OCI-LY7 (cell line): ENCODE data around the gene COX19. TPM values are rescaled to one million over a fixed set of nuclear protein-coding genes. Genes with fewer than 3 reads are reported as not detected.

Source experiments
- BruUV-seq: library from RNA; stranded (reverse); fragments of 400-500 nt; replicated peaks from 2 replicates; lab custom pipeline; 2021; lab: Mats Ljungman, UMichigan
- CTCF ChIA-PET: fragments of 300-600 bp; sonication (Branson Sonifier 250); formaldehyde crosslinking; loops from one replicate; lab custom pipeline; 2022; ENCODE audit warnings: antibody characterized with exemption; ENCODE audit not compliant: unreplicated experiment; lab: Charles Lee
- POLR2A ChIA-PET: fragments of 300-600 bp; sonication (Branson Sonifier 250); formaldehyde crosslinking; loops from one replicate; lab custom pipeline; 2022; ENCODE audit warnings: antibody characterized with exemption; lab: Charles Lee
- DNase-seq: peaks from one replicate; pipeline ENCODE4 v3.0.0-alpha.2; 2015; ENCODE audit warnings: low spot score
- H2AFZ ChIP-seq: fragments of 200-600 bp; sonication (generic), shearing (Covaris generic); 2 replicates; pipeline ENCODE4 v1.6.1; 2014; ENCODE audit warnings: mild to moderate bottlenecking, antibody characterized with exemption, low read length, moderate library complexity
- H3K27ac ChIP-seq: fragments of 200-600 bp; sonication (generic); 2 replicates; pipeline ENCODE4 v1.5.1; 2014; ENCODE audit warnings: mixed run types, low read depth, mild to moderate bottlenecking, moderate library complexity, low read length, inconsistent platforms; ENCODE audit not compliant: poor library complexity, severe bottlenecking
- H3K36me3 ChIP-seq: fragments of 200-600 bp; sonication (generic); 2 replicates; pipeline ENCODE4 v1.6.1; 2014; ENCODE audit warnings: mild to moderate bottlenecking, antibody characterized with exemption, low read length, moderate library complexity, mixed read lengths; ENCODE audit not compliant: insufficient read depth
- H3K4me1 ChIP-seq: fragments of 200-600 bp; sonication (generic); 2 replicates; pipeline ENCODE4 v1.5.1; 2014; ENCODE audit warnings: mild to moderate bottlenecking, low read length; ENCODE audit not compliant: insufficient read depth, poor library complexity, severe bottlenecking
- H3K4me2 ChIP-seq: fragments of 200-600 bp; sonication (generic); 2 replicates; pipeline ENCODE4 v1.6.1; 2014; ENCODE audit warnings: mild to moderate bottlenecking, low read length
- H3K4me3 ChIP-seq: fragments of 200-600 bp; sonication (generic); 2 replicates; pipeline ENCODE4 v1.5.1; 2014; ENCODE audit warnings: mild to moderate bottlenecking, low read depth, low read length; ENCODE audit not compliant: poor library complexity, severe bottlenecking
- H3K79me2 ChIP-seq: fragments of 200-600 bp; sonication (generic); 2 replicates; pipeline ENCODE4 v1.6.1; 2016; ENCODE audit warnings: low read depth, mild to moderate bottlenecking, low read length, moderate library complexity, mixed read lengths; ENCODE audit not compliant: insufficient read depth
- H3K9me2 ChIP-seq: fragments of 200-600 bp; sonication (generic); 2 replicates; pipeline ENCODE4 v1.6.1; 2016; ENCODE audit warnings: mild to moderate bottlenecking, low read length, mixed read lengths; ENCODE audit not compliant: insufficient read depth
- H3K9me3 ChIP-seq: fragments of 200-600 bp; sonication (generic); 2 replicates; pipeline ENCODE4 v1.6.1; 2014; ENCODE audit warnings: mild to moderate bottlenecking, mixed run types, low read length, mixed read lengths
- H4K20me1 ChIP-seq: fragments of 200-600 bp; sonication (generic); 2 replicates; pipeline ENCODE4 v1.6.1; 2014; ENCODE audit warnings: mild to moderate bottlenecking, antibody characterized with exemption, low read length, moderate library complexity, mixed read lengths; ENCODE audit not compliant: insufficient read depth
- CTCF ChIP-seq: fragments of 200-600 bp; sonication (generic); conservative IDR thresholded peaks from 2 replicates; pipeline ENCODE4 v1.5.1; 2014; ENCODE audit warnings: mild to moderate bottlenecking, antibody characterized with exemption, low read length, moderate library complexity, mixed read lengths
- EZH2phosphoT487 ChIP-seq: fragments of 200-600 bp; sonication (generic); IDR thresholded peaks from 2 replicates; pipeline ENCODE4 v1.6.1; 2018; ENCODE audit warnings: low read depth, borderline replicate concordance, mild to moderate bottlenecking, mixed run types, antibody characterized with exemption, low read length, moderate library complexity, mixed read lengths
- intact Hi-C: fragments of 100-400 bp; cut with micrococcal nuclease; formaldehyde crosslinking; loops from one replicate; pipeline ENCODE4 v1.10.0; 2022; ENCODE audit not compliant: unreplicated experiment
- total RNA-seq, 2 experiments: library from RNA; depleted of rRNA in 1 of 2; stranded (reverse); fragments of >200 nt in 1 of 2; shearing (Covaris generic) in 1 of 2; gene quantifications; 2 replicates each; pipeline ENCODE4 v1.2.3, GENCODE V29; 2014 to 2022

Gene COX19
- total RNA-seq, 2 experiments from 2014 or later: 23.2 to 43.1 TPM

GRCh38 chr7:988963-989529, 13.7 kb upstream of the COX19 start:
- Histone ChIP-seq H3K9me3 (no peaks in the 10 kb centered on the region), H2AFZ (no peak overlapping the region), H3K27ac (no peak overlapping the region), H3K4me1 (peaks cover 33% of the 10 kb centered on the region), H3K9me2 (no peaks in the 10 kb centered on the region), H3K79me2 (no peaks in the 10 kb centered on the region), H4K20me1 (no peaks in the 10 kb centered on the region), H3K36me3 (no peaks in the 10 kb centered on the region), H3K4me3 (no peak overlapping the region), H3K4me2 (no peak overlapping the region)
- CTCF ChIA-PET: no interaction called here
- DNase-seq: no peak
- BruUV-seq: no TSS peak
- intact Hi-C loops: no loop called here
- POLR2A ChIA-PET: no interaction called here
- TF ChIP-seq CTCF: no peak
- TF ChIP-seq EZH2phosphoT487: no peak

GRCh38 chr7:988426-988911, 13.1 kb upstream of the COX19 start:
- no TSS peak for BruUV-seq
- H3K36me3 ChIP-seq: no peaks in the 10 kb centered on the region
- no peak overlapping the region for H3K4me3 ChIP-seq
- no peaks in the 10 kb centered on the region for H3K9me2 ChIP-seq
- ChIA-PET POLR2A (no interaction called here), CTCF (no interaction called here)
- H3K9me3 ChIP-seq: no peaks in the 10 kb centered on the region
- no peak overlapping the region for H3K27ac ChIP-seq
- TF ChIP-seq CTCF (no peak), EZH2phosphoT487 (no peak)
- no peak overlapping the region for H2AFZ ChIP-seq
- H3K4me1 ChIP-seq: peaks cover 31% of the 10 kb centered on the region
- DNase-seq: no peak
- intact Hi-C loops: no loop called here
- H3K79me2 ChIP-seq: no peaks in the 10 kb centered on the region
- no peaks in the 10 kb centered on the region for H4K20me1 ChIP-seq
- no peak overlapping the region for H3K4me2 ChIP-seq

- ChIA-PET CTCF (no interaction called here), POLR2A (no interaction called here)
- TF ChIP-seq EZH2phosphoT487: no peak
- TF ChIP-seq CTCF: no peak
- Histone ChIP-seq H2AFZ (no peak overlapping the region), H3K27ac (no peak overlapping the region), H3K36me3 (no peaks in the 10 kb centered on the region), H3K79me2 (no peaks in the 10 kb centered on the region), H3K4me2 (no peak overlapping the region), H3K9me2 (no peaks in the 10 kb centered on the region), H3K4me1 (peaks cover 31% of the 10 kb centered on the region), H3K4me3 (no peak overlapping the region), H3K9me3 (no peaks in the 10 kb centered on the region), H4K20me1 (no peaks in the 10 kb centered on the region)
- intact Hi-C loops: no loop called here
- no peak for DNase-seq
- BruUV-seq: no TSS peak
These were observed 12.6 kb upstream of the COX19 start for GRCh38 chr7:987909-988308.
